ENCODE results near the gene PLRG1. TPM values are rescaled to one million over a fixed set of nuclear protein-coding genes. Genes with fewer than 3 reads are reported as not detected.

Gene PLRG1
- total RNA-seq, 1 donor from 2014 or later = 81.3 TPM

- H3K9me3 ChIP-seq (ENCODE audit: insufficient read depth, low read depth, low read length) = no peaks in the 10 kb centered on the region
- no peaks in the 10 kb centered on the region for H3K36me3 ChIP-seq (ENCODE audit: insufficient read depth, low read length)
- no peak overlapping the region for H3K9ac ChIP-seq (ENCODE audit: low read length)
- H3K4me2 ChIP-seq (ENCODE audit: low read length) = no peak overlapping the region
- Mint-ChIP-seq H3K9me3 (ENCODE audit: unreplicated experiment) (no peaks in the 10 kb centered on the region), H3K27me3 (ENCODE audit: low read depth, unreplicated experiment) (no peaks in the 10 kb centered on the region), H3K4me1 (ENCODE audit: low read depth, unreplicated experiment) (no peaks in the 10 kb centered on the region), H3K36me3 (ENCODE audit: low read depth, unreplicated experiment) (no peaks in the 10 kb centered on the region), H3K27ac (ENCODE audit: unreplicated experiment) (no peak overlapping the region), H3K4me3 (ENCODE audit: unreplicated experiment) (no peak overlapping the region)
- H2AFZ ChIP-seq (ENCODE audit: low read depth, low read length) = no peak overlapping the region
- TF ChIP-seq CTCF (IDR thresholded peaks at IDR 0.05; ENCODE audit: insufficient read depth, low read depth, low read length) (no peak), EZH2 (IDR thresholded peaks at IDR 0.05; ENCODE audit: insufficient read depth, low read length) (no peak)
- no peaks in the 10 kb centered on the region for H3K4me1 ChIP-seq (ENCODE audit: insufficient read depth, low read length)
- DNase-seq (ENCODE audit: low read depth) = no peak
- H4K20me1 ChIP-seq (ENCODE audit: insufficient read depth, low read length) = no peaks in the 10 kb centered on the region
- FAIRE-seq = no peak
- no peaks in the 10 kb centered on the region for H3K79me2 ChIP-seq (ENCODE audit: insufficient read depth, low read length)
- no peaks in the 10 kb centered on the region for H3K27me3 ChIP-seq (ENCODE audit: insufficient read depth, low read length)
- H3K27ac ChIP-seq (ENCODE audit: low read depth, low read length) = no peak overlapping the region
- no peak overlapping the region for H3K4me3 ChIP-seq (ENCODE audit: insufficient read depth, low read depth, low read length)
These were observed 32.5 kb upstream of the PLRG1 start for GRCh38 chr4:154582723-154583122.

GRCh38 chr4:154579927-154580326, 29.7 kb upstream of the PLRG1 start:
- DNase-seq (ENCODE audit: low read depth) = no peak
- TF ChIP-seq CTCF (IDR thresholded peaks at IDR 0.05; ENCODE audit: insufficient read depth, low read depth, low read length) = no peak
- TF ChIP-seq EZH2 (IDR thresholded peaks at IDR 0.05; ENCODE audit: insufficient read depth, low read length) = no peak
- H3K4me1 Mint-ChIP-seq (ENCODE audit: low read depth, unreplicated experiment) = peaks cover 1% of the 10 kb centered on the region
- Histone ChIP-seq H3K4me1 (ENCODE audit: insufficient read depth, low read length) (no peaks in the 10 kb centered on the region), H3K79me2 (ENCODE audit: insufficient read depth, low read length) (no peaks in the 10 kb centered on the region), H4K20me1 (ENCODE audit: insufficient read depth, low read length) (no peaks in the 10 kb centered on the region), H3K27me3 (ENCODE audit: insufficient read depth, low read length) (no peaks in the 10 kb centered on the region), H2AFZ (ENCODE audit: low read depth, low read length) (no peak overlapping the region), H3K36me3 (ENCODE audit: insufficient read depth, low read length) (no peaks in the 10 kb centered on the region), H3K4me3 (ENCODE audit: insufficient read depth, low read depth, low read length) (no peak overlapping the region), H3K4me2 (ENCODE audit: low read length) (no peak overlapping the region), H3K9ac (ENCODE audit: low read length) (no peak overlapping the region), H3K27ac (ENCODE audit: low read depth, low read length) (no peak overlapping the region), H3K9me3 (ENCODE audit: insufficient read depth, low read depth, low read length) (no peaks in the 10 kb centered on the region)
- H3K36me3 Mint-ChIP-seq (ENCODE audit: low read depth, unreplicated experiment) = no peaks in the 10 kb centered on the region
- H3K4me3 Mint-ChIP-seq (ENCODE audit: unreplicated experiment) = no peak overlapping the region
- no peak for FAIRE-seq
- no peaks in the 10 kb centered on the region for H3K9me3 Mint-ChIP-seq (ENCODE audit: unreplicated experiment)
- no peak overlapping the region for H3K27ac Mint-ChIP-seq (ENCODE audit: unreplicated experiment)
- no peaks in the 10 kb centered on the region for H3K27me3 Mint-ChIP-seq (ENCODE audit: low read depth, unreplicated experiment)

- H3K4me1 ChIP-seq (ENCODE audit: insufficient read depth, low read length) = no peaks in the 10 kb centered on the region
- no peak overlapping the region for H3K9ac ChIP-seq (ENCODE audit: low read length)
- no peaks in the 10 kb centered on the region for H3K36me3 ChIP-seq (ENCODE audit: insufficient read depth, low read length)
- H3K79me2 ChIP-seq (ENCODE audit: insufficient read depth, low read length) = no peaks in the 10 kb centered on the region
- FAIRE-seq = no peak
- H3K9me3 Mint-ChIP-seq (ENCODE audit: unreplicated experiment) = no peaks in the 10 kb centered on the region
- H3K27ac ChIP-seq (ENCODE audit: low read depth, low read length) = no peak overlapping the region
- H3K4me3 Mint-ChIP-seq (ENCODE audit: unreplicated experiment) = no peak overlapping the region
- no peak overlapping the region for H3K27ac Mint-ChIP-seq (ENCODE audit: unreplicated experiment)
- no peak overlapping the region for H3K4me2 ChIP-seq (ENCODE audit: low read length)
- peaks cover 1% of the 10 kb centered on the region for H3K4me1 Mint-ChIP-seq (ENCODE audit: low read depth, unreplicated experiment)
- no peaks in the 10 kb centered on the region for H3K36me3 Mint-ChIP-seq (ENCODE audit: low read depth, unreplicated experiment)
- H3K9me3 ChIP-seq (ENCODE audit: insufficient read depth, low read depth, low read length) = no peaks in the 10 kb centered on the region
- H3K27me3 Mint-ChIP-seq (ENCODE audit: low read depth, unreplicated experiment) = no peaks in the 10 kb centered on the region
- H2AFZ ChIP-seq (ENCODE audit: low read depth, low read length) = no peak overlapping the region
- H4K20me1 ChIP-seq (ENCODE audit: insufficient read depth, low read length) = no peaks in the 10 kb centered on the region
- no peaks in the 10 kb centered on the region for H3K27me3 ChIP-seq (ENCODE audit: insufficient read depth, low read length)
- DNase-seq (ENCODE audit: low read depth) = peak; percentile 26
- no peak for TF ChIP-seq CTCF (IDR thresholded peaks at IDR 0.05; ENCODE audit: insufficient read depth, low read depth, low read length)
- TF ChIP-seq EZH2 (IDR thresholded peaks at IDR 0.05; ENCODE audit: insufficient read depth, low read length) = no peak
- H3K4me3 ChIP-seq (ENCODE audit: insufficient read depth, low read depth, low read length) = no peak overlapping the region
These were observed 28.7 kb upstream of the PLRG1 start for GRCh38 chr4:154578919-154579318.
